Activated naive CD4-positive, alpha-beta T cell (primary cell): Measurements from ENCODE around the gene CACNA1D.

Source experiments
- DNase-seq, 4 experiments: peaks; one replicate each; lab custom pipeline; 2025; lab: John Stamatoyannopoulos, UW

CACNA1D gene

GRCh38 chr3:53787016-53787415, 292.6 kb downstream of the CACNA1D start:
- no peak for DNase-seq

- no peak for DNase-seq
Observed at GRCh38 chr3:53788038-53788437, 293.6 kb downstream of the CACNA1D start.

GRCh38 chr3:53789459-53789858, 295.0 kb downstream of the CACNA1D start:
- no peak for DNase-seq

GRCh38 chr3:53790470-53790869, 296.1 kb downstream of the CACNA1D start:
- no peak for DNase-seq

- DNase-seq, result no peak
Observed at GRCh38 chr3:53791317-53791716, 296.9 kb downstream of the CACNA1D start.

- DNase-seq, result no peak
Observed at GRCh38 chr3:53792866-53793265, 298.5 kb downstream of the CACNA1D start.

GRCh38 chr3:53794597-53794996, 300.2 kb downstream of the CACNA1D start:
- DNase-seq, result no peak

- DNase-seq, result no peak
Observed at GRCh38 chr3:53795176-53795575, 300.8 kb downstream of the CACNA1D start.

- no peak for DNase-seq
Observed at GRCh38 chr3:53795789-53796560, 301.6 kb downstream of the CACNA1D start.

GRCh38 chr3:53798144-53798543, 303.7 kb downstream of the CACNA1D start:
- no peak for DNase-seq

GRCh38 chr3:53799338-53799865, 305.0 kb downstream of the CACNA1D start:
- no peak for DNase-seq

GRCh38 chr3:53800041-53800906, 305.9 kb downstream of the CACNA1D start:
- no peak for DNase-seq

GRCh38 chr3:53801319-53801718, 306.9 kb downstream of the CACNA1D start:
- no peak for DNase-seq

GRCh38 chr3:53802256-53802880, 308.0 kb downstream of the CACNA1D start:
- DNase-seq, result no peak

- DNase-seq, result no peak
Observed at GRCh38 chr3:53803124-53803815, 308.9 kb downstream of the CACNA1D start.

- no peak for DNase-seq
Observed at GRCh38 chr3:53803816-53804695, 309.6 kb downstream of the CACNA1D start.

GRCh38 chr3:53804697-53805462, 310.5 kb downstream of the CACNA1D start:
- no peak for DNase-seq

GRCh38 chr3:53805463-53806159, 311.2 kb downstream of the CACNA1D start:
- no peak for DNase-seq
